Neuronal stem cell (in vitro differentiated cells): ENCODE measurements around the gene SCT.

ENCODE experiments used
- DNase-seq: peaks from one replicate; pipeline ENCODE4 v3.0.0-alpha.2; 2013; ENCODE audit warnings: low spot score
- H2AFZ ChIP-seq: one replicate; pipeline ENCODE4 v1.6.1; 2013; ENCODE audit warnings: mild to moderate bottlenecking, low read length, inconsistent platforms
- H2AK5ac ChIP-seq: 2 replicates; pipeline ENCODE4 v1.6.1; 2013; ENCODE audit warnings: low read depth, mild to moderate bottlenecking, inconsistent platforms, low read length, moderate library complexity, mixed read lengths
- H2BK120ac ChIP-seq: 2 replicates; pipeline ENCODE4 v1.6.1; 2013; ENCODE audit warnings: low read depth, mild to moderate bottlenecking, inconsistent platforms, low read length, moderate library complexity, mixed read lengths
- H2BK12ac ChIP-seq: one replicate; pipeline ENCODE4 v1.6.1; 2013; ENCODE audit warnings: low read length, inconsistent platforms
- H2BK15ac ChIP-seq: 2 replicates; pipeline ENCODE4 v1.6.1; 2013; ENCODE audit warnings: mild to moderate bottlenecking, low read length, inconsistent platforms, mixed read lengths
- H2BK5ac ChIP-seq: one replicate; pipeline ENCODE4 v1.6.1; 2013; ENCODE audit warnings: inconsistent platforms, mild to moderate bottlenecking, low read length, moderate library complexity
- H3K14ac ChIP-seq: one replicate; pipeline ENCODE4 v1.6.1; 2013; ENCODE audit warnings: low read length, inconsistent platforms
- H3K18ac ChIP-seq: 2 replicates; pipeline ENCODE4 v1.6.1; 2013; ENCODE audit warnings: low read length, inconsistent platforms
- H3K23ac ChIP-seq: 2 replicates; pipeline ENCODE4 v1.6.1; 2013; ENCODE audit warnings: low read depth, mild to moderate bottlenecking, mixed read lengths, low read length, inconsistent platforms; ENCODE audit not compliant: poor library complexity
- H3K27ac ChIP-seq: replicated peaks from 3 replicates; pipeline ENCODE4 v1.5.1; 2013; ENCODE audit warnings: low read length, inconsistent platforms
- H3K27me3 ChIP-seq, 3 experiments: 2 replicates each; pipeline ENCODE4 v1.6.1; 2013; ENCODE audit warnings: low read length in 3 of 3, mild to moderate bottlenecking in 2 of 3, inconsistent platforms in 1 of 3, low read depth in 1 of 3, mixed read lengths in 1 of 3, moderate library complexity in 1 of 3; ENCODE audit not compliant: control insufficient read depth in 3 of 3, insufficient read depth in 3 of 3
- H3K36me3 ChIP-seq, 2 donors: replicated peaks in 1 of 2; 2 replicates each; pipeline ENCODE4 v1.6.1; 2013; ENCODE audit warnings: low read length in 2 of 2; ENCODE audit not compliant: control insufficient read depth in 2 of 2, insufficient read depth in 2 of 2
- H3K4ac ChIP-seq: 2 replicates; pipeline ENCODE4 v1.6.1; 2013; ENCODE audit warnings: inconsistent platforms, mild to moderate bottlenecking, low read length, moderate library complexity
- H3K4me1 ChIP-seq, 2 donors: 1 replicate in 1 of 2; 2 replicates in 1 of 2; pipeline ENCODE4 v1.6.1; 2013; ENCODE audit warnings: low read length in 2 of 2, low read depth in 1 of 2; ENCODE audit not compliant: control insufficient read depth in 2 of 2, insufficient read depth in 1 of 2
- H3K4me2 ChIP-seq: one replicate; pipeline ENCODE4 v1.6.1; 2013; ENCODE audit warnings: mild to moderate bottlenecking, low read length, inconsistent platforms; ENCODE audit not compliant: insufficient read depth, poor library complexity, severe bottlenecking
- H3K4me3 ChIP-seq, 2 donors: 2 replicates each; pipeline ENCODE4 v1.5.1; 2013; ENCODE audit warnings: low read length in 2 of 2, mild to moderate bottlenecking in 2 of 2, inconsistent platforms in 1 of 2, moderate library complexity in 1 of 2
- H3K79me1 ChIP-seq: one replicate; pipeline ENCODE4 v1.6.1; 2013; ENCODE audit warnings: low read depth, mild to moderate bottlenecking, inconsistent platforms, low read length, moderate library complexity
- H3K9ac ChIP-seq: one replicate; pipeline ENCODE4 v1.6.1; 2013; ENCODE audit warnings: mild to moderate bottlenecking, low read depth, low read length, inconsistent platforms; ENCODE audit not compliant: poor library complexity
- H3K9me3 ChIP-seq, 2 donors: replicated peaks in 1 of 2; 2 replicates each; pipeline versions ENCODE3 to v1.6.1; 2013; ENCODE audit warnings: low read length in 2 of 2, mild to moderate bottlenecking in 2 of 2, inconsistent platforms in 1 of 2, low read depth in 1 of 2, mixed read lengths in 1 of 2, moderate library complexity in 1 of 2; ENCODE audit not compliant: control insufficient read depth in 2 of 2, insufficient read depth in 1 of 2
- H4K8ac ChIP-seq: one replicate; pipeline ENCODE4 v1.6.1; 2013; ENCODE audit warnings: low read depth, mild to moderate bottlenecking, inconsistent platforms, low read length, moderate library complexity
- H4K91ac ChIP-seq: one replicate; pipeline ENCODE4 v1.6.1; 2013; ENCODE audit warnings: low read length, low read depth, mild to moderate bottlenecking, inconsistent platforms; ENCODE audit not compliant: poor library complexity
- WGBS, 2 donors: extraction: QIAGEN DNeasy Blood & Tissue Kit; methylation state at CpG; one replicate each; pipeline ENCODE4 v1.1.7; 2013; ENCODE audit warnings: missing lambda C conversion rate in 2 of 2, mixed read lengths in 1 of 2; ENCODE audit not compliant: insufficient read length in 2 of 2, insufficient replicate concordance in 1 of 2; ENCODE audit errors: extremely low coverage in 2 of 2; 5-methylcytosine and 5-hydroxymethylcytosine counted together

The SCT gene

DNA sequence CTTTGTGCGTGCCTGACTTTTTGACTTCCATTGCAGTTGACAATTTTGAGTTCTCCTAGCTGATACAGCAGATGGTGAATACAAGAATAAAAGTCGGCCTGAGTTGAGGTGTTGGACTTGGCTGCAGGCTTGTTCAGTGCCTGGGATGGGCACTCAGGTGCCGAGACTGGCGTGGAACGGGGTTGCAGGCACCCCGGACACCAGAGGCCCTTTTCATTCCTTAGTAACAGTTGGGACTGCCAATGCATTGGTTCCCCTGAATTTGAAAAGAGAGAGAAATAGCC, 49.4 kb downstream of the SCT start:
- Histone ChIP-seq H3K79me1 (peaks cover 29% of the 10 kb centered on the region), H2BK5ac (no peak overlapping the region), H3K14ac (no peak overlapping the region), H3K4me1 (peaks cover 18 to 27% of the 10 kb centered on the region in 2 donors), H3K23ac (no peak overlapping the region), H3K36me3 (peaks cover 8 to 23% of the 10 kb centered on the region in 2 donors), H2AK5ac (no peak overlapping the region), H3K4ac (no peak overlapping the region), H3K27ac (no peak overlapping the region), H4K8ac (no peak overlapping the region), H3K27me3 (peaks cover 3 to 26% (median 13%) of the 10 kb centered on the region in 3 experiments), H3K9ac (no peak overlapping the region), H3K18ac (no peak overlapping the region), H2BK120ac (no peak overlapping the region), H4K91ac (no peak overlapping the region), H3K4me3 (peak overlapping the region; percentile 97), H2BK12ac (no peak overlapping the region), H2BK15ac (no peak overlapping the region), H2AFZ (no peak overlapping the region), H3K4me2 (peak overlapping the region; percentile 85), H3K9me3 (no peaks in the 10 kb centered on the region)
- WGBS, 2 donors, result no CpG with 5 or more reads among the region's 6 CpGs
- no peak for DNase-seq

DNA sequence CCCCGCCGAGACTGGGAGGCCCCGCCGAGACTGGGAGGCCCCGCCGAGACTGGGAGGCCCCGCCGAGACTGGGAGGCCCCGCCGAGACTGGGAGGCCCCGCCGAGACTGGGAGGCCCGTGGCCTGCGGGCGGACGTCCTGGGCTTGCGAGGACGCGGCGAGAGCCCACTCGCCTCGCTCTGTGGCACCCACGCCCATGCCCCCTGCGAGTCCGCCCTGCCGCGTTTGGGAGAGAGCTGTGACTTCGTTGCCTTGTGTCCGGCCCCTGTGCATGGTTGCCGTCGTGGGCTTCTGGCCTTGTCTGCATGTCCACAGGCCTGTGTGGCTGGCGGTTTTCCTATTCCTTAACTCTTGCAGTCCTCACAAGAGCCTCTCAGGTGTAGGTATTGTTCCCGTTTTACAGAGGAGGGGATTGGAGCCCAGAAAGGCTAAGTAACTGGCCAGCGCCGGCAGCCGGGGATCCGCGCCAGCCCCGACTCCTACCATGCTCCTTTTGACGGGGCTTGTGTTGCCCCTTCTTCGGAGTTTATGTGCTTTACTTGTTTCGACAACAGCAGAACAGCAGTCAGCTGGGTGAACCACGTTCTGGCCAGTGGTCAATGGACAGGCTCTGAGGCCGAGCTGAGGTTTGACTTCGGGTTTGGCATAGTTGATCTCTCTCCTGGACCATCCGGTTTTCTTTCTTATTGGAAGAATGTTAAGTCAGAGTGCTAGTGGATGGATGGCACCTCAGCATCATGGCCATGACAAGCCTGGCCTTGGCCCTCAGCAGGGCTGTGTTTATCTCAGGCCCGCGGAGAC, 50.0 kb downstream of the SCT start:
- Histone ChIP-seq H3K23ac (no peak overlapping the region), H3K9ac (peak overlapping the region; percentile 98), H3K18ac (peak overlapping the region; percentile 81), H3K36me3 (peaks cover 7 to 19% of the 10 kb centered on the region in 2 donors), H3K27ac (no peak overlapping the region), H3K4me2 (peak overlapping the region; percentile 85), H3K79me1 (peaks cover 29% of the 10 kb centered on the region), H2BK120ac (no peak overlapping the region), H2BK5ac (no peak overlapping the region), H3K14ac (peak overlapping the region; percentile 22), H3K4me3 (peak overlapping the region; percentile 97), H4K8ac (no peak overlapping the region), H2AK5ac (peak overlapping the region; percentile 12), H3K4me1 (peaks cover 18 to 27% of the 10 kb centered on the region in 2 donors), H3K27me3 (peaks cover 3 to 26% (median 13%) of the 10 kb centered on the region in 3 experiments), H2BK12ac (no peak overlapping the region), H3K4ac (no peak overlapping the region), H2BK15ac (no peak overlapping the region), H4K91ac (no peak overlapping the region), H3K9me3 (no peaks in the 10 kb centered on the region), H2AFZ (no peak overlapping the region)
- no CpG with 5 or more reads among the region's 48 CpGs for WGBS, 2 donors
- DNase-seq, result no peak
